Measurements from ENCODE around the gene SLC7A5. TPM values are rescaled to one million over a fixed set of nuclear protein-coding genes. Genes with fewer than 3 reads are reported as not detected.

Gene SLC7A5
- total RNA-seq, 2 donors from 2014 or later: 50.4 to 53.9 TPM

DNA sequence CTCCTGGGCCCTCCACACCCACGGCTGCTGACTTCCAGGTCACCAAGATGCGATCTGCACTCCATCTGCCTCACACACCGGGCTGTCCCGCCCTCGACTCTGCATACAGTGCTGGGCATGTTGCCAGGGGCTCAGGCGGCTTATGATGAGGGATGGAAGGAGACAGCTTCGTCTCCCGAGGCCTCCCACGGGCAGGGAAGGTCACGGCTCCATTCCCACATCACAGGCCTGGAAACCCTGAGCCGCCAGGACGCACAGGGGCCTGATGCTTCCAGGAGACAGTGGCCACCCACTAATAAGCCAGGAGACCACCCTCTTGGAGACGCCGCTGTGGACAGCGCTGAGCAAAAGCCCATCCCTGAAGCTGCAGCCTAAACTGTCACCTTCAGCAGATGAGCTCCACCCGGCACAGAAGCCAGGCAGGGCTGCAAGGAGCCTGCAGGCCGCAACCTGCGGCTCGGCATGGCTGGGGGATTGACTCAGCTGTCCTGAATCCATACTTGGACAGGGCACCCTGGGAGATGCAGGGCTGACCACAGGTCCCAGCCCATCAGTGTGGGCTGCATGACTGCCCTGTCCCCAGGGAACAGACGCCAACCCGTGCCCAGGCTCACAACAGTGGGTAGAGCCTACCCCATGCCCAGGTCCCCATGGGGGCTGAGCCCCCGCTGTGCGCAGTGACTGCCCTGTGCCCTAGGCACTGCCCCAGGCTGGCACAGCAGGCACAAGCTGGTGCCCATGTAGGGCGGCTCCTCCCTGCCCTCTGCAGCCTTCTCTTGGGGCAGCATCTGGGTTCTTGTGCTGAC is 34.4 kb downstream of the SLC7A5 start:
- Mint-ChIP-seq H3K4me3 (no peak overlapping the region), H3K27me3 (no peaks in the 10 kb centered on the region), H3K4me1 (peaks cover 4% of the 10 kb centered on the region), H3K27ac (no peak overlapping the region), H3K36me3 (ENCODE audit: low read depth) (peaks cover 4% of the 10 kb centered on the region)
- no peaks in the 10 kb centered on the region for H3K9me3 ChIP-seq (ENCODE audit: control insufficient read depth, low read length, poor library complexity, severe bottlenecking)
- no peak for DNase-seq
- no peak for ATAC-seq

DNA sequence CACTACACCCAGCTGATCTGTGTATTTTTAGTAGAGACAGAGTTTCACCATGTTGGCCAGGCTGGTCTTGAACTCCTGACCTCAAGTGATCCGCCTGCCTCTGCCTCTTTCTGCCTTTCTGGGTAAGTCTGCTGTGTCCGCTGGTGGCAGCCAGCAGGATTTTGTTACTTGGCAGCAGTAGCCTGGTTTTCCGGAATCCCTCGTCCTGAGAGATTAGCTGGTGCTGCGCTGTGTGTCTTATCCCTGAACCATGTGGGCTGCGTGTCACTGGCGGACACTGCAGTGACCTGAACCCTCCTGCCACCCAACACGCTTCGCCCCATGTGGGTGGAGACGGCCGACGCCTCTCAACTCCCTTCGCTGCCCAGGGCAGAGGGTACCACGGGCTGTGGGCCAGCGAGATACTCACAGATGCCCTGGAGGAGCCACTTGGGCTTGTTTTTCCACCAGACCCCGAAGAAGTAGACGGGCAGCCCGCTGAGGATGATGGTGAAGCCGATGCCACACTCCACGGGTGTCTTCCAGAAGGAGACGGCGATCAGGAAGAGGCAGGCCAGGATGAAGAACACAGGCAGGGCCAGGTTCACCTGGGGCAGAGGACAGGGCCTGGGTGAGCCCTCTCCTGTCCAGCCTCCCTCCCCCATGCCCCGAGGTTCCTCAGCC is 35.2 kb downstream of the SLC7A5 start:
- Mint-ChIP-seq H3K4me1 (peaks cover 4% of the 10 kb centered on the region), H3K27ac (no peak overlapping the region), H3K36me3 (ENCODE audit: low read depth) (peaks cover 4% of the 10 kb centered on the region), H3K4me3 (no peak overlapping the region), H3K27me3 (no peaks in the 10 kb centered on the region)
- no peak for DNase-seq
- ATAC-seq: no peak
- H3K9me3 ChIP-seq (ENCODE audit: control insufficient read depth, low read length, poor library complexity, severe bottlenecking): no peaks in the 10 kb centered on the region

- Mint-ChIP-seq H3K4me3 (no peak overlapping the region), H3K27me3 (no peaks in the 10 kb centered on the region), H3K36me3 (ENCODE audit: low read depth) (peaks cover 4% of the 10 kb centered on the region), H3K4me1 (peaks cover 4% of the 10 kb centered on the region), H3K27ac (no peak overlapping the region)
- no peaks in the 10 kb centered on the region for H3K9me3 ChIP-seq (ENCODE audit: control insufficient read depth, low read length, poor library complexity, severe bottlenecking)
- no peak for DNase-seq
- ATAC-seq: no peak
These were observed 35.8 kb downstream of the SLC7A5 start for GRCh38 chr16:87833548-87833947.

DNA sequence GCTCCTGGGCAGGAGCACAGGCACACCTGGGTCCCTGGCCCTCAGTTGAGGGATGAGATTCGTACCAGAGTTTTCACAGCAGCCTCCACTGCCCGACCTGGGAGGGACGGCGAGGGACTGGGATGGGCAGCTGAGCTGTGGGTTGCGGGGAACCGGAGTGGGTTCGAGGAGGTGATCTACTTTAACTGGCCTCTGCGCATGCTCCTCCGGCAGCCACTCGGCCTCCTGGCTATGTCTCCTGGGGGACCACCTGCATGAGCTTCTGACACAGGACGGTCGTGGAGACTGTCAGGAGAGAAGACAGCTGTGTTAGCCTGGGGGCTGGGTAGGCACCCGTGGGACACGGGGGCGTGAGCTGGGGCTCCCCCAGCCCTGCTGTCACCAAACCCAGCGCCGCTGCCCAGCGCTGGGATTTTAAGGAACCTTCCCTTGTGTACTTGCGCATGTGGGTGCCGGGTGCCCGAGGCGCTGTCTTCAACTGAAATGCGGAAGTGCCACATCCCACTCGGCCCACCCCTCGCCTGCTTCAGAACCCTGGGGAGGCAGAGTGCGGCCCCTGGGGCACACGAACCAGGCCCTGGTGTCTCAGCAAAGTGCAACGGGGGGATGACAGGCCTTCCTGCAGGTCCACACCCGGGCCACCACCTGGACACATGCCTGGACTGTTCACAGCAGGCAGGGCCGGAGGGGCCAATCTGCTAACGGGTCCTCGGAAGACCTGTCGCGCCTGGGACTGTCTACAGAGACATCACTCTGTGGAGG is 36.4 kb downstream of the SLC7A5 start:
- ATAC-seq (peak; percentile 9), DNase-seq (no peak)
- H3K4me1 Mint-ChIP-seq: peaks cover 4% of the 10 kb centered on the region
- no peaks in the 10 kb centered on the region for H3K9me3 ChIP-seq (ENCODE audit: control insufficient read depth, low read length, poor library complexity, severe bottlenecking)
- no peak overlapping the region for H3K4me3 Mint-ChIP-seq
- no peak overlapping the region for H3K27ac Mint-ChIP-seq
- no peaks in the 10 kb centered on the region for H3K27me3 Mint-ChIP-seq
- peaks cover 4% of the 10 kb centered on the region for H3K36me3 Mint-ChIP-seq (ENCODE audit: low read depth)

DNA sequence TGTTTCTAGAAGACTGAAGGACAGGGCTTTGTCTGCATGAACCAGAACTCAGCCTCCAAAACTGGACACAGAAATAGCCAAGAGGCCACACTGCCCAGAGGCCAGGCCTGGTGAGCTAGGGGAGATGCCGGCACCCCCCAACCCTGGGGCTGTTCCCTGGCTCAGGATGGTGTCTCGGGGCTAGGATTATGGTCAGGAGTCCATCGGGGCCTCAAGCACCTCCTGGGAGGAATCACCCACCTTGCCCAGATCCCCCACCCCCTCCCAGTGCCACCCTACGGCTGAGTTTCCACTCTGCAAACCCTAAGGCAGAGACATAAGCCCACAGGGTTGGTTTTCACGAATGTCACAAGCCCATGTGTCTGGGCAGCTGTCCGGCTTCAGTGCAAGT is 37.2 kb downstream of the SLC7A5 start:
- no peak overlapping the region for H3K4me3 Mint-ChIP-seq
- H3K9me3 ChIP-seq (ENCODE audit: control insufficient read depth, low read length, poor library complexity, severe bottlenecking): no peaks in the 10 kb centered on the region
- no peaks in the 10 kb centered on the region for H3K27me3 Mint-ChIP-seq
- peaks cover 4% of the 10 kb centered on the region for H3K4me1 Mint-ChIP-seq
- peaks cover 4% of the 10 kb centered on the region for H3K36me3 Mint-ChIP-seq (ENCODE audit: low read depth)
- DNase-seq (no peak), ATAC-seq (no peak)
- peak overlapping the region; percentile 85 for H3K27ac Mint-ChIP-seq

DNA sequence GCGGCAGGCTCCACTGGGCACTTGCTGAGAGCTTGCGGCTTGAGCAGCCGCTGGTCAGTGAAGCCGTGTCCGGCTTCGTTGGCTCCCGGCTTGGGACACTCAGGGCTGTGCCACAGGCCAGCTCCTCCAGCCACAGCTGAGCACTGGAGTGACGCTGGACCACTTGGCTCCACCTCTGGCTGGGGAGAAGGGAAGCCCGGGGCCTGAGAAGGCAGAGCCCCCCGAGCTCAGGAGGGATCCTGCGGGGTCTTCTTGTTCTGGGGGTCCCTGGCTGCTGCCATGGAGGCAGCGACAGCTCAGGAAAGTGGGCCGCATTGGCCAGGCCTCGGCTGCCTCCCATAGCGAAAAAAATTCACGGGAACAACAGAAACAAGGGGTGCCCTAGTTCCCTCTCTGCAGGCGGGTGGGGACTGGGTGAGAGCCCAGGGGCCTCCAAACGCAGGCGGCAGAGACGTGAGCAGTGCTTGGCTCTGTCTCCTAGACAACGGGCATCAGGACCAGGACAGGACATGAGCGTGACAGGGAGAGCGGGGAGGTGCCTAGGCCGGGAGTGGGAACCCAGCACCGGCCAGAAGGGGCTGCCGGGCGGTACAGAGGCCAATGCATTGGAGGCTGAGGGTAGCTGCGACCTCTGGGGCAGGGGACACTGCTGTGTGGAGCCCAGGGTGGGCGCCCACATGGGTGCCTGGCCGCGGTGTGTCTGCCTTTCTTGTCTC is 37.7 kb downstream of the SLC7A5 start:
- Mint-ChIP-seq H3K4me1 (peaks cover 4% of the 10 kb centered on the region), H3K4me3 (no peak overlapping the region), H3K36me3 (ENCODE audit: low read depth) (peaks cover 3% of the 10 kb centered on the region), H3K27ac (peak overlapping the region; percentile 85), H3K27me3 (no peaks in the 10 kb centered on the region)
- ATAC-seq (peak; percentile 6), DNase-seq (no peak)
- no peaks in the 10 kb centered on the region for H3K9me3 ChIP-seq (ENCODE audit: control insufficient read depth, low read length, poor library complexity, severe bottlenecking)

DNA sequence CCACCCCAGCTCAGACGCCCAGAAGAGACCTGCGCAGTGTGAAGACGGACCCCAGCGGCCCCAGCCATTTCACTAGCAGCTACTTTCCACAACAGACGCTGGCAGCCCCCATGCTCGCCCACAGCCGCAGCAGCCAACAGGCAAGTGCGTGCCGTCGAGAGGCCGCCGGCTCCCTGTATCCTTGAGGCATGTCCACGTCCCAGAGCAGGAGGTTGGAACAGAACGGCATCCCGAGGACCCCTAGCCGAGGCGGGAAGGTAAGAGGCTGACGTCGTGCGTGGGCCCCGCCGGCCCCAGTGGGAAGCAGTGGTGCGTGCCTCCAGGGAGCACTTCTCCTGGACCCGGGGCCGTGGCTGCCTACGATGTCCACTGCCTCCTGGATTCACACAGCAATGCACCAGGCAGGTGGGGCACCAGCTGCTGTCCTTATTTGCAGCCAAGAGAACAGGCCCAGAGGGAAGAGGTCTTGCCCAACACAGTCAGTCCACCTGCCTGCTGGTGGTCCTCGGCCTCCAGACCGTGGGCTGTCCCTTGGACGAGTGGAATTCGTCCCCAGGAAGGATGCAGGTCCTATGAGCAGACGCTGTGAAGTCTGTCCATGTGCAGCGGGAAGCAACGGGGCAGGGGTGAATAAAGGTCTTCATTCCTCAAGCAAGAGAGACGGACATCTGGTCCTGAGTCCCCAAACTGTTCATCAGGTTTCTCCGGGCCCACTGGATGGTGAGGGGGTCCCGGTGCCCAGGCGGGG is 38.5 kb downstream of the SLC7A5 start:
- no peaks in the 10 kb centered on the region for H3K27me3 Mint-ChIP-seq
- ATAC-seq: no peak
- H3K36me3 Mint-ChIP-seq (ENCODE audit: low read depth): no peaks in the 10 kb centered on the region

DNA sequence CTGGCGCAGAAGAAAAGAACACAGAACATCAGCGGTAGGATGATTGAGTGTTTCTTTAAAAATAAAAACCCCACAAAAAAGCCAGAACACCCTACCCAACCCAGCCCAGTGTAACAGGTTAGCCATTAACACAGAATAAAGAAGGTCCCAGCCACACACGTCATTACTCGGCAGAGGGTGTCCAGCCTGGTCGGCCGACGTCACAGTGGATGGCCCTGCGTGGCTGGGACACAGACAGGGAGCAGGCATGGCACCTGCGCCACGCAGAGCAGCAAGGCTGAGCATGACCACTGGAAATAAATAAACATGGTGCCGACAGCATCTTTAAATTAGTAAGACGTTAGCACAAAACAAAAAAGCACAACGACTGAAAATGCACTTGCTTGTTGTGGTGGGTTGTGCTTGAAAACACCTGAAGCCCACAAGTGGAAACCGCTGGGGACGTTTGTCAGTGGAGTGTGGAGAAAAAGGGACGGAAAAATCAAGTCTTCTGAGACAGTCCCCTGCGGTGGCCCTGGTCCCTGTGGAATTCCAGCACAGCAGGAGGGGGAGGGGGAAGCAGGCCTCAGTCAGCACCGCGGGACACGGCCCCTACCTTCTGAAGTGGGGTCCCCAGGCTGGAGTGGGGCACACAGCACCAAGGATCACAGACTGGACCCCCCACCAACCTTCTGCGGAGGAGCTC is 39.2 kb downstream of the SLC7A5 start:
- Mint-ChIP-seq H3K27ac (peak overlapping the region; percentile 63), H3K36me3 (ENCODE audit: low read depth) (no peaks in the 10 kb centered on the region), H3K27me3 (no peaks in the 10 kb centered on the region)

More for the DNA sequence above, 38.5 kb downstream of the SLC7A5 start:
- Mint-ChIP-seq H3K4me3 (peak overlapping the region; percentile 59), H3K4me1 (peaks cover 4% of the 10 kb centered on the region), H3K27ac (peak overlapping the region; percentile 85)
- DNase-seq: no peak
- H3K9me3 ChIP-seq (ENCODE audit: control insufficient read depth, low read length, poor library complexity, severe bottlenecking): no peaks in the 10 kb centered on the region

GRCh38 chr16:87829622-87829980 is 39.7 kb downstream of the SLC7A5 start:
- no peak for ATAC-seq
- Mint-ChIP-seq H3K4me1 (peaks cover 4% of the 10 kb centered on the region), H3K27me3 (no peaks in the 10 kb centered on the region), H3K27ac (peak overlapping the region; percentile 63), H3K36me3 (ENCODE audit: low read depth) (no peaks in the 10 kb centered on the region), H3K4me3 (peak overlapping the region; percentile 45)
- DNase-seq: no peak
- H3K9me3 ChIP-seq (ENCODE audit: control insufficient read depth, low read length, poor library complexity, severe bottlenecking): no peaks in the 10 kb centered on the region

More for the DNA sequence above, 39.2 kb downstream of the SLC7A5 start:
- DNase-seq (no peak), ATAC-seq (no peak)
- Mint-ChIP-seq H3K4me3 (peak overlapping the region; percentile 45), H3K4me1 (peaks cover 4% of the 10 kb centered on the region)
- H3K9me3 ChIP-seq (ENCODE audit: control insufficient read depth, low read length, poor library complexity, severe bottlenecking): no peaks in the 10 kb centered on the region

DNA sequence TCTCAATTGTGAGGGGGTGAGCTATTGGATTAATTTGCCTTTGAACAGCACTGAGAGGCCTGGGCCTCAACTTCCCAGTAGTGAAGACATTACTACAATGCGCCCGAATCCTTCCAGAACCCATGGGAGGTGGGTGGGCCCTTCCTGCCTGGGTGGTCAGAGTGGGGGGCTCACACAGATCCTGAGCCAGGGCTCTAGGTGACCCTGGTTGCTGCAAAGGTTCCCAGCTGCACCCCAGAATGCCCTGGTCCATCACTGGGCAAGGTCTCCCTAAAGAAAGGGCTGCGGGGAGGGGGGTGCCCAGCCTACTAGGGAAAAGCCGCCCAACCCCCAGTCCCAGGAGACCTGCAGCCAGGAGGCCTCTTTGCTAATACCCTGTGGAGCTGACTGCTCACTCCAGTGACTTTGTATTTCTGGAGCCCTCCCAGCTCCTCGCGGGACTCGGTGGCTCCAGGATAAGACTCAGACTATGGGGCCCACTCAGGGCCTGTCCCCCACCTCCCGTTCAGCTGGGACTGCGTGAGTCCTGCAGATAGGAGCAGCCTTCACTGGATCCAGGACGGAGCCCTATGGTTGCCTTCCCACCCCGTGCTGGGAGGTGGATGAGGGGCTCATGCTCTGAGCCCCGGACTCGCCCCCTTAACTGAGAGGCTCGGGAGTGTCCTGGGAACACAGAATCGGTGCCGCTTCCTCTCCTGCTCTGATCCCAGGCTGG is 40.2 kb downstream of the SLC7A5 start:
- ATAC-seq (no peak), DNase-seq (no peak)
- Mint-ChIP-seq H3K27ac (peak overlapping the region; percentile 63), H3K4me3 (no peak overlapping the region), H3K36me3 (ENCODE audit: low read depth) (no peaks in the 10 kb centered on the region), H3K27me3 (no peaks in the 10 kb centered on the region), H3K4me1 (peaks cover 4% of the 10 kb centered on the region)
- no peaks in the 10 kb centered on the region for H3K9me3 ChIP-seq (ENCODE audit: control insufficient read depth, low read length, poor library complexity, severe bottlenecking)

GRCh38 chr16:87828071-87828906 is 41.0 kb downstream of the SLC7A5 start:
- peak overlapping the region; percentile 65 for H3K4me3 Mint-ChIP-seq
- H3K4me1 Mint-ChIP-seq: peaks cover 4% of the 10 kb centered on the region
- no peaks in the 10 kb centered on the region for H3K27me3 Mint-ChIP-seq
- H3K27ac Mint-ChIP-seq: peak overlapping the region; percentile 63
- H3K36me3 Mint-ChIP-seq (ENCODE audit: low read depth): no peaks in the 10 kb centered on the region
- ATAC-seq (peak; percentile 14), DNase-seq (no peak)
- no peaks in the 10 kb centered on the region for H3K9me3 ChIP-seq (ENCODE audit: control insufficient read depth, low read length, poor library complexity, severe bottlenecking)
